GM11168 (cell line): ENCODE measurements around the gene LCN15.

Experiments
- in situ Hi-C: fragments of 300-500 bp; cut with MboI; formaldehyde crosslinking; loops from one replicate; pipeline ENCODE4 v1.12.0; 2022; ENCODE audit warnings: low sequenced_read_pairs; ENCODE audit not compliant: unreplicated experiment

Gene LCN15

DNA sequence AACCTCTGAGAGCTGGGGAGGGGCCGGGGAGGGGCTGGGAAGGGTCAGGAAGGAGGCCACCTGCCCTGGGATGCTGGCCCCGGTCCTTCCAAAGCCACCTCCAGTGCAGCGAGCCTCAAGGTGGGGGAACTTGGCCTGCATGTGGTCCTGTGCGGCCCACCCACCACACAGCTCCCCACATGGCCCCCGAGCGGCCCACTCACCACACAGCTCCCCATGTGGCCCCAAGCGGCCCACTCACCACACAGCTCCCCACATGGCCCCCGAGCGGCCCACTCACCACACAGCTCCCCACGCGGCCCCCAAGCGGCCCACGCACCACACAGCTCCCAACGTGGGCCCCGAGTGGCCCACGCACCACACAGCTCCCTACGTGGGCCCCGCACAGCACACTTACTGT lies 19.5 kb downstream of the LCN15 start:
- in situ Hi-C loops: no loop called here

DNA sequence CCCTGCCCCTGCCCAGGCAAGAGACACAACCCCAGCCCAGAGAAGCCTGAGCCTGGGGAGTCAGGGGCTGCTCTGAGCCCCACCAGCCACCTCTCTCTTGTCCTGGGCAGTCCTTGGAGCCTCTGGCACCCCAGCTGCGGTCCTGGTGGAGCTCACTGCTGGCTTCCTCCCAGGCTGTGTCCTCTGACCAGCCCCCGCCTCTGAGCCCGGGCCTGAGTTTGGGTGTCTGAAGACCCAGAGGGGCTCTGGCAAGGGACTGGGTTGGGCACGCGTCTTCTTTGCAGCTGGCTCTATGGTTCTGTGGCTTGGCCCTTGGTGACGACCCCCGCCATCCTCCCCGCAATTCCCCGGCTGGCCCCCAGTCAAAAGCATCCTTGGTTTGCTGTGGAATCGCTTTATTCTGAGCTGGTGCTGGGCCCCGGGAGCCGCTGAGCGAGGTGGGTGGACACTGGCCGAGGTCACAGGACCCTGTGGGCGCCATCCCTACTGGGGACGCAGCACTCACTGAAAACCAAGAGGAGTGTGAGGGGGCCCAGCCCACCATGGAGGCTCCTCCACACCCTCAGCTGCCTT lies 20.6 kb downstream of the LCN15 start:
- in situ Hi-C loops: no loop called here

DNA sequence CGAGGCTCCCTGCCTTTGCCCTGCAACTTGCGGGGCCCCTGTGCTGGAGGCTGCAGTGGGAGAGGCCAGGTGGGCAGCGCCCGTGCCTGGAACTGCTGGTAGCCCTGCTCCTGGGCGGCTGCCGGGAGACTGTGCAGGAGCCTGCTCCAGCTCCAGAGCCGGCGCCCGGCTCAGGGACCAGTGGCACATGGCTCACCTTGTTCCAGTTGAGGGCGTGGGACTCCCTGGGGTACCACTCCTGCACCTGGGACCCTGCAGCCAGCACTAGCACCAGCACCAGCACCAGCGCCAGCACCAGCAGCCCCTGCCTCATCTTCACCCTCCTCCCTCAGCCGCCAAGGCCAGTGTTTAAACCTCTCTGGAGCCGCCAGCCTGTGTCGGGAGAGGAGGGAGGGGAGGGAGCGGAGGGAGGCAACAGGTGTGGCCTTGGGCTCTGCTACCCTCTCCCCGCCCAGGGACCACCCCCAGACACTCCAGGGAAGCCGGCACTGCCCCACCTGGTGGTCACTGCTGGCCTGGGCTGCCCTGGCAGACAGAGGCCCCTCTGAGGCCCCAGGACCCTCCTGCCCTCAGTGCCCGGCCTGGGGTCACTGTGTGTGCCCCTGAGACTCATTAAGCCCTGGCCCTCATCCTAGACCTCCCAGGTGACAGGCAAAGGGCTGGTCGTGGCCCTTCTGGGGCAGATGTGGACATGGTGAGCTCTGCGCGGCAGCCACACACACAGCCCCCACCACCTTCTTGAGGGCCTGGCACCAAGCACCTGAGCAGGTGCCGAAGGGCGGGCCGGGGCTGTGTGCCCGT lies 21.5 kb downstream of the LCN15 start, which contains the start of gene LCN10:
TSS of gene LCN10 (minus strand) at position 350 of the 801 bp plus-strand sequence. CDS start at position 313, 37 bp downstream.
- in situ Hi-C loops: no loop called here

DNA sequence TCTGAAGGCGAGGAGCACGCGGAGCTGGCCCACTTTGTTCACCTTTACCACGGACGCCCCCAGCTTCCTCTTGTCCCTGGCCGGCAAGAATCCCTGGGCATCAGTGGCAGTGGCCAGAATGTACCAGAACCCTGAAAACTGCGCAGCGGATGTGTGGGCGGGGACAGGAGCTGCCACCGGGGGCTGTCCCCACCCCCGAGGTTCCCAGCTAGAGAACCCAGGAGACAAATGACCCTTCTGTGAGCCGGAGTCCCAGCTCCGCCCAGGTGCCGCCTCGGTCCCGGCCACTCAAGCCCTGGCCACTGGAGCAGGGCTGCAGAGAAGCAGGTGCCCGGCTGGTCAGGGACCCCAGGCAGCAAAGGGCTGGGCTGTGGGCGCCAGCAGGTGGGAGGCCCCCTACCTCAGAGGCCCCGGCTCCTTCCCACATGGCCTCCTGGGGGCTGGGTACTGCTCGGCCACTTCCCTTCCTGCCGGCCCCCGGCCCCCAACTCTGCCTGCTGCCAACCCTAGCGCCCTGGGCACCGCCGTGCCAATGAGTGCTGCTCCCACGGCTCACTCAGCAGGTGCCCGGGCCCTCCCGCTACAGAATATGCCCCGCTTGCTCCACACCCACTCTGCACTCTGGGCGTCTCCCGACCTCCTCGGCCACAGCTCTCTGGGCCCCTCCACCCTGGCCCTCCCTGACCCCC lies 22.3 kb downstream of the LCN15 start:
- in situ Hi-C loops: no loop called here

DNA sequence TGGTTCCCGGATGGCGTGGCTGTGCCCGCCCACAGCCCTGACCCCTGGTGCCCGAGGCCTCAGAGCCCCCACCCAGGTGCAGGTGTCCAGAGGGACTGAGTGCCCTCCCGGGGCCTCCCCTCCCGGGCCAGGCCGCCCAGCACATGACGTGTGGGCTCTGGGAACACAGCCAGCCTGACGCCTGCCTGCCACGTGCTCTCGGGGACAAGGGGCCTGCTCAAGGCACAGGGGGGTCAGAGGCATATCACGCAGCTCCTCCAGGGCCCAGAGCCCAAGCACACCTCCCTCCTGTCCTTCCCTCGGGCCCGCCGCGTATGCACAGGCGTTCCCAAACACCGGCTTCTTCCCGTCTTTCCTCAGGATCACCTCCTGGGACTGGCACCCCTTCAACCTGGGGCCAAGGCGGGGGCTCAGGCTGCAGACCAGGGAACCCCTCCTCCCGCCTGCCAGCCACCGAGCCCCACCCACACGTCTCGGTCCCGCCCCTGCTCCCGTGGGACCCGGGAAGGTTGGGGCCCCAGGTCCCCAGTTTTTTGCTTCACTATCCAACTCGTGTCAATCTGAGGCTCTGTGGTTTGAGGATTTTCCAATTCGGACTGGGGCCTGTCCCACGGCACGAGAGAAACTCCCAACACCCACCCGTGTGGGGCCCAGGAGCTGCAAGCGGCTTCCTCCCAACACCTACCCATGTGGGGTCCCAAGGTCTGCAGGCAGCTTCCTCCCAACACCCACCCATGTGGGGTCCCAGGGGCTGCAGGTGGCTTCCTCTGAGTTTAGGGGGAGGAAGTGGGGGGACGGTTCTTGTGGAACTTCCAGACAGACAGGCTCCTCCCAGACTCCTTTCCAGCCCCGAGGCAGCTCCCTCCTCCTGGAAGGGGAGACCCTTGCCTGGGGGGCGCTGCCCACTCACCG lies 23.1 kb downstream of the LCN15 start:
- in situ Hi-C loops: no loop called here

DNA sequence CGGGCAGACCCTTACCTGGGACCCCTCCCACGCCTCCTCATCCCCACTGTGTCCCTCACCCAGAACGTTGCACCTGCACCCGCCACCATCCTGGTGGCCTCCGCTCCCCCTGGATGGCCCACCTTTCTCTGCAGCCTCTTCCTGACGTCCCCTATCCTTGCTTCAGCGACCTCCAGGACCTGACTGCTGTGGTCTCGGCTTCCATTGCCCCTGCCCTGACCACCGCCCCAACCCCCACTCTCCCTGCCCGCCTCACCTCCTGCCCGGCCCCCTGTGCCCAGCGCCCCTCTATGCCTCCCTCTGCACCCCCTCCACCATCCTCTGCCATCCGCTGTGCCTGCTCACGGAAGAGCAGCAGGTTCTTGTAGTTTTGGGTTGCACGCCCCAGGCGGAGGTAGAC lies 23.8 kb downstream of the LCN15 start:
- in situ Hi-C loops: no loop called here

DNA sequence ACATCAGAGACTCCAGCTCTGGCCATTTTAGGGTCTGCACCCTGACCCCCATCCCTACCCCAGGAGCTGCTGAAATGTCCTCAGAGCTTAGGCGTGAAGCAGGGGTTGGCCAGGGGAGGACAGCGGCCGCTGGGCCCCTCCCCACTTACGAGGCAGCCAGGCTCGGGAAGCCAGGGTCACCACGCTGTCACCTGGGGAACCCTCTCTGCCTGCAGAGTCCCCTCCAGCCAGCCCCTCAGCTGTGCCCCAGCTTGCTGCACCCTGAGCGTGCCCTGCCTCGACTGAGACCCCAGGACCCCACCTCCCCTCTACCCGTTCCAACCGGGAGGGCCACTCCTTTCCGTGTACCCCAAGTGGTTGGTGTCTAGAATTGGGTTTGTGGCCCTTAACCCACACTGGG lies 24.2 kb downstream of the LCN15 start:
- in situ Hi-C loops: no loop called here

DNA sequence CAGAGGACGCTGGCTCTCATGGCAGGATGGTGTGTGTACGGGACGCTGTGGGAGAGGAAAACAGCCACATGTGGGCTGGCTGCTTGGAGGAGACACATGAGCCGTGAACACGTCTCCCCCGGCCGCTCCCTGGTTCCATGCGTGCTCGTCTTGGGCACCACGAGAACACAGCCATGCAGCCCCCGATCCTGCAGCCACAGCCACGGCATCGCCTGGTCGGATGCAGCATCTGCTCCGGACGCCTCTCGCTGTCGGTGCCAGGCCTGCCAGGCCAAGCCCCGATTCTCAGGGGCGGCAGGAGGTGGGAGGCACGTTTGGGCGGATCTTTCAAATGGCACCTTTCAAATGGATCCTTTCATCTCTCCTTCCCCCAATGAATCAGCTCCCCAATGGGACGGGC lies 24.8 kb downstream of the LCN15 start:
- in situ Hi-C loops: no loop called here

DNA sequence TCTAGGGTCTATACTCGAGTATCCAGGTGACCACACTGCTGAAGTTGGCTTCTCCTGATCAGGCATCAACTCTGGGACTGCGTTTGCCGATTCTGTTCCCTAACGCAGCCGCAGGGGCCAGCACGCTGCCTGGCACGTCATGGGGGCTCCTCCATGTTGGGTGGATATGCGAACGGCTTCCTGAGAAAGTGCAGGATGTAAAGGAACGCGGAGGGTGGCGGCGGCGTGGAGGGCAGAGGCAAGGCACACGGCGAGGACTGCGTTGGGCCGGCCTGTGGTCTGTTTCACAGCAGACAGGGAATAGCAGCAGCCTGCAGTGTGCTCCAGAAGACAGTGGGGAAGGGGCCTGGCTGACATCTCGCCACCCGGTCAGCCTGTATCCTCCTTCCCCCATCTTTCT lies 25.4 kb downstream of the LCN15 start:
- in situ Hi-C loops: no loop called here

DNA sequence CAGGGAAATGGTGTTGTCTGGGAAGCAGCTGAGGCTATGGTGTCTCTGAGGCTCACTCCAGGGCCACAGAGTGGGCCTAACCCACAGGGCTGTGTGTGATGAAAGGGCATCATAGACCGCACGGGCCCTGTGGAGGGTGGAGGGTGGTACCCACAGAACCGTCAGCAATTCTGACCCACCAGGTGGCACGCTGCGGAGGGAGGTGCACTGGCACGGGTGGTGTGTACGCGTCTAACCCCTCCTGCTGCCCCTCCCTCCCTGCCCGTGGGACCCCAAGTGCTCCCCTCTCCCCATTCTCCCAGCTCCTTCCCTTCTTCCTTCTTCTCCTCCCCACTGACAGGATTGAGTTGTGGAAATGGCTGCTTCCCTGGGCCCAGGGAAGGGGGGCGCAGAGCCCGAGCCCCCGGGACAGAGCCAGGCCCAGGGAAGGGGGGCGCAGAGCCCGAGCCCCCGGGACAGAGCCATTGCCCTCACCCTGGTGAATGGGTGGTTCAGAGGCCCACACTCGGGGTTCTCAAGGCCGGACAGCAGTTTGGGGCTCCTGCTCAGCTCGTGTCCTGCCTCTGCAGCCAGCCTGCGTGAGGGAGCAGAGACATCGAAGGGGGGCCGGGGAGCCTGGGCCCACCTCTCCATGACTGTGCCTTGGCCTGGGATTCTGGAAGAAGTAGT lies 28.4 kb downstream of the LCN15 start:
- in situ Hi-C loops: no loop called here

DNA sequence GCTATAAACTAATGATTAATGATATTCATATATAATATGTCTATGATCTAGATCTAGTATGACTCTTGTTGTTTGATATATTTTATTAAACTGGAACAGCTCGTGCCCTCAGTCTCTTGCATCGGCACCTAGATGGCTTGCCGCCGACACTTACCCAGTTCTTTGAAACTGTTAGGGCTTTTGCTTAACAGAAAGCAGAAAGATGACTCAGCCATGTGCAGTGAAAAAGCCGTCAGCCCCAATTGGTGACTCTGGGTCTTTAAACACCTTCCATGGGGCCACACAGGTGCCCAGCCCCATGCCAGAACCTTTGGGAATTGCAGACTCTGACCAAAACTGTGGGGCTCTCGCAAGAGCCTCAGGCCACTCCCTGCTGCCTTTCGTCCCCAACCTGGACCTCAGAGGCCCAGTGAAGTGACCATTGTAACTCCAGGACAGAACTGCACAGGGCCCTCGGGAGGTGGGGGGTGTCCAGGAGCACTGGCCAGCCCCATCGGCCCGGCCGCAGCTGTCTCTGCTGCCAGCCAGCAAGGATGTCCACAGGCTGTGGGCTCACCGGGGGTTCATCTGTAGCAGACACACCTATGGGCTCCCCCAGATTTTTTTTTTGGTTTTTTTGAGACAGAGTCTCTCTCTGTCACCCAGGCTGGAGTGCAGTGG lies 29.4 kb downstream of the LCN15 start:
- in situ Hi-C loops: no loop called here

DNA sequence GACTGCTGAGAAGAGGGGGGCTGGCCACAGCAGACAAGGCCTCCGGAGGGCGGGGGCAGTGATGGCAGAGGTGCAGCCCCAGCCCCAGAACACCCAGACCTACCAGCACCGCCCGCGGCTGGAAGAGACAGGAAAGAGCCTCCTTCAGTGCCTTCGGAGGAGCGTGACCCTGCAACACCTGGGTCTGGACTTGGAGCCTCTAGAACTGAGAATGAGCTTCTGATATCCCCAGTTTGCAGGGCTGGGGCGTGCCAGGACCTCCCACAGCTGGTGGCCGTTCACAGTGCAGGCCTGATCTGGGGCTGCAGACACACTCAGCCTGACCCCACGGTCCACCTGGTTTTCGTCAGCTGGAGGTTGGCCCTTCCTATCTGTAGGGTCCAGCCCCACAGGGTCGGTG lies 30.7 kb downstream of the LCN15 start:
- in situ Hi-C loops: no loop called here

DNA sequence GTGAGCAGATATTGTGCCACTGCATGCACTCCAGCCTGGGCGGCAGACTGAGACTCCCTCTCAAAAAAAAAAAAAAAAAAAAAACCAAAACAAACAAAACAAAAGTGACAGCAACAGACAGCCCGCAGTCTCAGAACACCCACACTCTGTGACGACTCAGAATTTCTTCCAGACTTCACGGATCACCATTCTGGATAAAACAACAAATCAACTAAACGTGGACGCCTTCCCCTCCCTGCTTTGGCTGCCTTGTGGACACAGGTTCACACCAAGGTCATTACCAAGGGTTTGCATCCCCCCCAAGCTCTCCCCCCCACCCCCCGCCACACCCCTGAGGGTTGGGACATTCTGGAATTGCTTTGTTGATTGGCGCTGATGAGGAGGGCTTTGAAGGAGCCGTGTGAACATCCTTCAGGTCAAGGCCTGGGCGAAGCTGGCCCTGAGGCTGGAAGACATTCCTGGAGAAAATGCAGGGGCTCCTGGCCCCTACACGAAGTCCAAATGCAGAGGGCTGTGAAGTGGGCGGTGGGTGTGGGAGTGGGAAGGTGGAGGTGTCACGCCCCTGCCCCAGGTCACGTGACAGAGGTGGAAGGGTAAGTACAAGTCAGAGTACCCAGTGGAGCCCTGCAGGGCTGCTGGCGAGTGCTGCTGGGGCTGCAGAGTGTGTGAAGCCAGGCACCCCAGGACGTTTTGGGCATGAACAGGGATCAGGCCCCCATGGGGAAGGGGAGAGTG lies 31.7 kb downstream of the LCN15 start:
- in situ Hi-C loops: no loop called here

DNA sequence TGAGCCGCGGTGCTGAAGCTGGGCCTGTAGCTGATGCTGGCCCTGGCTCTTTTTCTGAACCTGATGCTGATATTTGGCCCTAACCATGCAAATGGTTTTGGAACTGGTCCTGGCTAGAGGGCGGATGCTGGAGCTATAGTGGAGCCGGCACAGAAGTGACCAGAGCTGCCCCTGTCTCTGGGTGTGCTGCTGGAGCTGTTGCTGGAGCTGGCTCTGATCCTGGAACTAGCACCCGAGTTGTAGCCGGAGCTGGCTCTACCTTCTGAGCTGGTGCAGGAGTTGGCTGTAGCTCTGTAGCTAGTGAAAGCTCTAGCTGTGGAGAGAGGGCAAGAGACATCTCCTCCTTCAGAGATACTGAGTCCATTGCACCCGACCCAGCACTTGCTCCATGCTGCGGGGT lies 34.4 kb downstream of the LCN15 start:
- in situ Hi-C loops: no loop called here

DNA sequence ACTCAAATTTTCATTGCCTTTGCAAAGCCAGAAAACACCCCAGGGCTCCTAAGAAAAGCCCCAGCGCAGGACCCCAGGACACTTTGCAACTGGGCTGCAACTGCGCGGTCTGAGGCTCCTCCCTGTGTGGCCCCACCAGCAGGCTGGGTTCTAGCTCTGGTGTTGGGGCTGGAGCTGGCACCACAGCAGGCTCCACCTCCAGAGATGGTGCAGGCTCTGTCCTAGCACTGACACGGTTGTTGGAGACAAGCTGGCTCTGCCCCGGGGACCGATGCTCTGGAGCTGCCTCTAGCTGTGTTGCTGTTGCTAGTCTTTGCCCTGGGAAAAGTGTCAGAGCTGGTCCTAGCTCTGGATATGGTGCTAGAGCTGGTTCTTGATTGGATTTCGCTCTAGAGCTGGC lies 35.2 kb downstream of the LCN15 start:
- in situ Hi-C loops: no loop called here

DNA sequence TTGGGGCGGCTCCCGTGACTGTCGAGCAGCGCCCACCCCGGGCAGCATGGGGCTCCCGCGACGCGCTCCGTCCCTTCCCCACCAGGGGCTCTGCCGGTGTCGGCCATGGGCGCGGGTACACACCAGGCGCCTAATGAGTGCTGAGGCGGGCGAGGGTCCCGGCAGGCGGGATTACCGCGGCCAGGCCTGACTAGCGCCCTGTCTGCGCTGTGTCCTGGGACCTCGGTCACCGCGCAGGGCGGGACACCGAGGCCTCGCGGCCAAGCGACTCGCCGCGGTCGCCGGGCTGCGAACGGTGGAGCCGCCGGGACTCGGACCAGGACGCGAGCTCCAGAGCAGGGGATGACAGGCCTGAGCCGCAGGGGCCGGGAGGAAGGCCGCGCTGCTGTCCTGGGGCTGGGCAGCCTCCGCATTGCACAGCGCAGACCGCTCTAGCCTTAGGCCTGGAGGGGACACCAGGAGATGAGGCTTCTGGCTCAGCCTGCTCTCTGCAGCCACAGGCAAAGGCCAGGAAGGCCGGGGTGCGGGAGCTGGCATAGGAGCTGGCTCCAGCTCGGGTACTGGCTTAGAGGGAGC lies 35.7 kb downstream of the LCN15 start:
- in situ Hi-C loops: no loop called here

DNA sequence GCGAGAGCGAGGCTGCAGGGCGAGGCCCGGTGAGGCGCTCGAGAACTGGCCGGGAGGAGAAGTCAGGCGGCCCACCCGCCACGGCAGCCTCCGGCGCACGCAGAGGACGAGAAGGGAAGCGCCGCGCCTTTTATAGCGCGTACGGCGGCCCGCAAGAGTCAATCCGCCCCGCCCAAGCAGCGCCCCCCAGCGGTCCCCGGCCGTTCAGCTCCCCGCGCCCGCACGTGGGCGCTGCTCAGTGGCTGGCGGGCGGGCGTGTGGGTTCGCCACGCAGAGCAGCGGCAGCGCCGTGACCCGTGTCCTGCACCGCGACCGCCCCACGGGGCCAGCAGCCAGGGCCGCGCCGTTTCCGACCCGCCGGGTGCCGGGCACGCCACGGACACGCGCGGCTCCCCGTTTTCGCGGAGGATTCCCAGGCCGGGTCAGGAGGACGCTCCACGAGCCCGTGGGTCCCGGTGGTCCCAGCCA lies 36.2 kb downstream of the LCN15 start:
- in situ Hi-C loops: no loop called here

DNA sequence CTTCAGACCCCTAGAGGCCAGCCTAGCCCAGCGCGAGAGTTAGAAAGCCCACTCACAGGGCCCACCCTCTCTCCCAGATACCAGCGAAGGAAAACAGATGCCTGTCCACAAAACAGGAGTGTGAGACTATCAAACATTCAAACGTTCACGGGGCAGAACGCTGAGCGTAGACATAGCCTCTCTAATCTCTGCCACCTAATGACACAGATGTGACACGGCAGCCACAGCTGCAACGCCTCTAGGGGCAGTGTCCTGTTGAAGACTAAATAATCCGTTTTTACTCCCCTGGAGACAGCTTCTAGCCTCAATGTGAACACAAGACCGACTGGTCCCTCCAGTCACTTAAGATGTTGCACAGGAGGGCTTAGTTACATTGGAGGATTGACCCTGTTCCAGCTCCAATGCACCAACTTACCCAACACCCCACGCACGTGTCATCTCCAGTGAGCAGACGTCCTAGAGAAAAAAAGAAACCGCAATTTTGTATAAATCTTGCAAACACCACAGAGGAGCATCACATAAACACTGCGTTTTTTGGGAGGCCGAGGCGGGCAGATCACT lies 37.6 kb downstream of the LCN15 start:
- in situ Hi-C loops: no loop called here
